SW480 (cell line): ENCODE measurements around the gene SPTLC2.
"Not testable (repeated sequence)": the region's sequence is repeated elsewhere in the genome, so short reads cannot be mapped to it uniquely, and the experiment has no call there.

Experiments used
- DNase-seq: peaks from one replicate; pipeline ENCODE4 v3.0.0-alpha.2; 2016; ENCODE audit warnings: low spot score

Gene SPTLC2

DNA sequence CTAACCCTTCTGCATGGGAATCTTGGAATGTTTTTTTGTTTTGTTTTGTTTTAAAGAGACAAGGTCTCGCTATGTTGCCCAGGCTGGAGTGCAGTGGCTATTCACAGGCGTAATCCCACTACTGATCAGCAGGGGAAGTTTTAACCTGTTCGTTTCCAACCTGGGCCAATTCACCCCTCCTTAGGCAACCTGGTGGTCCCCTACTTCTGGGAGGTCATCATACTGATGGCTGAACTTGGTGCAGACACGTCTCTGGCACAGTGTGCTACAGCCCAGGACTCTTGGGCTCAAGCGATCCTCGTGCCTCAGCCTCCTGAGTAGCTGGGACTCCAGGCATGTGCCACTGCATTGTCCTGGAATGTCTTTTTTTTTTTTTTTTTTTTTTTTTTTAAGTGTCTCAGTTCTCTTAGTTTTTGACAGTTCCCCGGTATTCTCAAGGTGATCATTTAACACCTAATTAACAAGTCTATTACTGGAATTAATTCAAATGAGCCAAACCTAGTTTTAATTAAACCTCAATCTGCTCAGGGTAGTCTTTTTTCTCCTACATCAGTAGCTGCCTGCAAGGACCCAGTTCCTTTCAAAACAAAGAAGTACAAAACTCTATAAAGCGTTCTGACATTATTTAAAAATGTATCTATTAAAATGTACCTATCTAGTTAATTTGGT is 68.8 kb downstream of the SPTLC2 start:
- no peak for DNase-seq

DNA sequence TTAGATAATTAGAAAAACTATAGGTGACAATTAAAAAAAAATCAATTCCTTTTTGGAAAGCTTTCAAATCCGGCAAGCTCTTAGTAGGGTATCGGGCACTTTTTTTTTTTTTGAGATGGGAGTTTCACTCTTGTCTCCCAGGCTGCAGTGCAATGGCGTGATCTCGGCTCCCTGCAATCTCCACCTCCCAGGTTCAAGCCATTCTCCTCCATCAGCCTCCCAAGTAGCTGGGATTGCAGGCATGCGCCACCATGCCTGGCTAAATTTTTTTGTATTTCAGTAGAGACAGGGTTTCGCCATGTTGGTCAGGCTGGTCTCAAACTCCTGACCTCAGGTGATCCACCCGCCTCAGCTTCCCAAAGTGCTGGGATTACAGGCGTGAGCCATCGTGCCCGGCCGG is 71.3 kb downstream of the SPTLC2 start:
- DNase-seq = not testable (repeated sequence)

DNA sequence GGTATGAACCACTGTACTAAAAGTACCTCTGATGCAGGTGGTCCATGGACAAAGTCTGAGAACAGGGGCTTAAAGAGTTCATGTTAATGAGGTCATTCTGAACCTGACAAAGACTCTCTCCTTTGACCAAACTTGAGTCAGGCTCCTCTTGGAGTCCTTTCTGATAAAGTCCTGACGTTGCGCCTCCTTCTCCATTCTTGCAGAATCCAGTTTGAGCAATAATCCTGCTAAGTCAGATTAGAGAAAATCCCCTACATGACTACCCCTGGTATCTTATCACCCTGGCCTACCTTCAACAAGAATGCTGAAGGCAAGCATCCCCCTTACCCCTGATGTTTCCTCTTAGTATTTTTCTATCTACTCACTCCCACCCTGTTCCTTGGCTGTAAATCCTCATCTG is 71.9 kb downstream of the SPTLC2 start:
- no peak for DNase-seq

DNA sequence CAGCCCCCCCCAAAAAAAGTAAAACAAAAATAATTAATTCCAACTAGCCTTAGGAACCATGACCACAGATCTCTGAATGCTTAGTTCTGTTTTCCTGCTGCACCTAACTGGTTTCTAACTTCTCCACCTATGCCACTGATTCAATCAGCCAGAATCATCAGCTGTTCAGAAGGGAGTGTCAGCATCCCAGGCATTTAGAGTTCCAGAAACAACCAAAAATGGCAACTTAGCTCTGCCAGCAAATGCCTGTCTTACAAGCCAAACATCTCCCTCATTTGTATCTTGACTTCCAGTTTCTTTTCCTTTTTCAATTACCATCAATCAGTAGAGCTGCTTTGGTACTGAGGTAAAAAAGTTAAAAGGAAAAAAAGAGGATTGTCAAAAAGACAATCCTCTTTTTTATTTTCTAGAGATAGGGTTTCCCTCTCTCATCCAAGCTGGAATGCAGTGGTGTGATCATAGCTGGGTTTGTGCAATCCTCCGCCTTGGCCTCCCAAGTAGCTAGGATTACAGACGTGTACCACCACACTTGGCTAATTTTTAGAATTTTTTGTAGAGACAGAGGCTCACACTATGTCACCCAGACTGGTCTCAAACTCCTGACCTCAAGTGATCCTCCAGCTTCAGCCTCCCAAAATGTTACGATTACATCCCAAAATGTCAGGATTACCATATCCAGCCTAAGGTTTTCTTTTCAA is 72.7 kb downstream of the SPTLC2 start:
- DNase-seq = no peak

DNA sequence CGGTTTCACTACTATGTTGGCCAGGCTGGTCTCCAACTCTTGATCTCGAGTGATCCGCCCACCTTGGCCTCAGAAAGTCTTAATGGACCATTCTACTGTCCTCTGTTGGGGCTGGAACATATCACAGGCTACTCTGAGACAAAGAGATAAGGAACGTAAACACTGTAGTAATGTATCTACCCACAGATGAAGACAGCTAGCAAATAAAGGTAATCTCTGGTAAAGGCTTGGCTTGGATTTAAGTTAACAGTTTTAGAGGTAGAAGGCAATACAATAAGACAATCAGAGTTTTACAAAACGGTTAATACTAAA is 73.2 kb downstream of the SPTLC2 start:
- no peak for DNase-seq

DNA sequence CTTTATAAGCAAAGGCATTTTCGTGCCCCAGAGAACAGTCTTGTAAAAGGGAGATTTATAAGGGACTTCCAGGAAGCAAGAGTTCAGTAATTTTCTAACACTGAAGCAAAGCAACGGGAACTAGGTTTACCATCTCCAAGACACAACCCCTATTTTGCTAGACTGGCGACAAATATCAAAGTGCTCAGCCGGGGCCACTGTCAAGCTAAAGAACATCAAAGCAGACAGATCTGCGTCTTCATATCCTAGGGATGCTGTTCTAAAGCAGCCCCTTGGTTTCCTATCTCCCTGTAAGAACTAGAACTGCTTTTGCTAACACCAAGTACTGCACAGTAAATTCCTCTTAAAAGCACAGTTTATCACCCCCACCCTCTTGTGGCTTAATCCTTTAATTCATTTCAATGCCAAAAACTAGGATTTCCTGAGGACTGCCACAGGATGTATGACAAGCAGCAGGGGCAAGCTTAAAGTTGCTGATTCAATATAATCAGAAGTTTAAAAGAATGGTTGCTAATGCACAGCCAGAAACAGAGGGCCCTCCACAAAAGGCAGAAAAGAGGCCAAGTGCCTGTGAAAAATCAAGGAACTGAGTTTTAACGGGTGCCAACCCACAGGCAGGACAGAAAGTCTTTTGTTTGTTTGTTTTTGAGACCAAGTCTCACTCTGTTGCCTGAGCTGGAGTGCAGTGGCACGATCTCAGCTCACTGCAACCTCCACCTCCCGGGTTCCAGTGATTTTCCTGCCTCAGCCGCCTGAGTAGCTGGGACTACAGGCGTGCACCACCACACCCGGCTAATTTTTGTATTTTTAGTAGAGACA is 73.8 kb downstream of the SPTLC2 start:
- no peak for DNase-seq

DNA sequence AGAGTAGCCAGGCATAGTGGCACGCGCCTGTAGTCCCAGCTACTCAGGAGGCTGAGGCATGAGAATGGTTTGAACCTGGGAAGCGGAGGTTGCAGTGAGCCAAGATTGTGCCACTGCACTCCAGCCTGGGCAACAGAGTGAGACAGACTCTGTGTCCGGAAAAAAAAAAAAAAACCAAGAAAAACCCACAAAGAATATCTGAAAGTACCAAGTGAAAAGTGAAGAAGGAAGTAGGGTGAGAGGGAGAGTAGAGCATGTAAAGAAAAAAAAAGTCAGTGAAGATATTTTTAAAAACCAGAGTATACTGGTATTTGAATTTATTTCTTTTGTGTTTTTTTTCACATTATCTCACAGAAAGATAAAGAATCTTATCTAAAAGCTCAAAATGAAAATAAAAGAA is 74.5 kb downstream of the SPTLC2 start:
- DNase-seq = no peak

DNA sequence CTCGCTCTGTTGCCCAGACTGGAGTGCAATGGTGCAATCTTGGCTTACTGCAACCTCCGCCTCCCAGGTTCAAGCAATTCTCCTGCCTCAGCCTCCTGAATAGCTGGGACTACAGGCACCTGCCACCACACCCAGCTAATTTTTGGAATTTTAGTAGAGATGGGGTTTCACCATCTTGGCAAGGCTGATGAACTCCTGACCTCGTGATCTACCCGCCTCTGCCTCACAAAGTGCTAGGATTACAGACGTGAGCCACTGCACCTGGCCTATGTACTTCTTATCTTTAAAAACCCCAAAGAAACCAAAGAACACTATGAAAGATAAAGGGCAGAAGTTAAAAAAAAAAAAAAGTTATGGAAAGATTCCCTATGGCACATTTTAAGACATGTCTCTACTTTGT is 79.5 kb downstream of the SPTLC2 start:
- DNase-seq = not testable (repeated sequence)

DNA sequence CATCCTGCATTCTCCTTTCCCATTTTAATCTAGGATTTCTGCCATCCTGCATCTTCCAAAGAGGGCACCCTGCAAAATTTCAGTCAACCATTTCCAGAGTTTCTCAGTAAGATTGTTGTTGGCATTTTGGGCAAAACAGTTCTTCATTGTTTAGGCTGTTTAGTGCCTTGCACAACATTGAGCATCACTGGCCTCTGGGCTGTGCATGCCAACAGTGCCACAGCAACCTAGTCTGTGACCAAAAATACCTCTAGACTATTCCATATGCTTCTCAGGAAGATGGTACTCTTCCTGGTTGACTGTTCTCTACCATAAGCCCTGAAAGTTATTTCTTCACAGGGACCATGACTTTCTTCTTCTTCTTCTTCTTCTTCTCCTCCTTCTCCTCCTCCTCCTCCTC is 85.4 kb downstream of the SPTLC2 start:
- no peak for DNase-seq

DNA sequence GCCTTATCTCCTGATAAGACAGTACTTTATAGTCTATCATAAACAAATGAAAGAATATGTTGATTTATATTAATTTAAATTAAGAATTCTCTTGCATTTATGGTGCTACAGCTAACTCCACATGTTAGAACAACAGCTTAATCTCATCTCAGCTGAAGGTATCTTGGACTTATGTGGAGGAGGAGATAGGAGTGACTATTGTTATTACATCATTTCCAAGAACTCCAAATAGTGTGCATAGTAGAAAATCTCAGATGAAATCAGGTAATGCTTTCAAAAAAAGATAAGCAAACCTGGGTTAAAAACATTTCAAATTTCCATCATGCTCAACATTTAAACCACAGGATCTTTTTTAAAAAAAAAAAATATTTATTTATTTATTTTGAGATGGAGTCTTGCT is 86.5 kb downstream of the SPTLC2 start:
- no peak for DNase-seq

DNA sequence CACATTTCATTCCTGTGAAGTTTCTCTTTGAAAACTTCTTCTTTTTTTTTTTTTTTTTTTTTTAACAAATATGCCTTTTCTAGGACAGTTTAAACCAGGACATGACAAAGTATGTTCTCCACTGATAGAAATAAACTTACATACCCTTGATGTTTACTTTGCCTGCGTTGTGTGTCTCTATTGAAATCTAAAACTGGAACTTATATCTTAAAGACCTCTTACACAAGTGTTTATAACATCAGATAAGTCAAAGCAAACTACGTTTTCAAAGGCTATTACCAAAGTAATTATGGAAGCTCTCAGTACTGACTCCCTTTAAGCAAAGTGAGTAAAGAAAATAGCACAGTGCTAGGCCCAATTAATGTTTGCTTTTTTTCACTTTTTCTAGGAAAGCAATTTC is 87.2 kb downstream of the SPTLC2 start:
- DNase-seq = no peak

DNA sequence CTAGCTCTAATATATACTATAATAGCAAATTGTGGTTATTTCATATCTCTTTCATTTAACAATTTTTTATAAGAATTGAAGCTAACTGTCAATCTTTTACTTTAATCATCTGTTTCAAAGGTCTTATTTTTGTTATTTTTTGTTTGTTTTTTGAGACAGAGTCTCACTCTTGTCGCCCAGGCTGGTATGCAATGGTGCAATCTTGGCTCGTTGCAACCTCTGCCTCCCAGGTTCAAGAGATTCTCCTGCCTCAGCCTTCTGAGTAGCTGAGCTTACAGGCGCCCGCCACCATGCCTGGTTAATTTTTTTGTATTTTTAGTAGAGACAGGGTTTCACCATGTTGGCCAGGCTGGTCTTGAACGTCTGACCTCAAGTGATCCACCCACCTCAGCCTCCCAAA is 87.7 kb downstream of the SPTLC2 start:
- DNase-seq = not testable (repeated sequence)

DNA sequence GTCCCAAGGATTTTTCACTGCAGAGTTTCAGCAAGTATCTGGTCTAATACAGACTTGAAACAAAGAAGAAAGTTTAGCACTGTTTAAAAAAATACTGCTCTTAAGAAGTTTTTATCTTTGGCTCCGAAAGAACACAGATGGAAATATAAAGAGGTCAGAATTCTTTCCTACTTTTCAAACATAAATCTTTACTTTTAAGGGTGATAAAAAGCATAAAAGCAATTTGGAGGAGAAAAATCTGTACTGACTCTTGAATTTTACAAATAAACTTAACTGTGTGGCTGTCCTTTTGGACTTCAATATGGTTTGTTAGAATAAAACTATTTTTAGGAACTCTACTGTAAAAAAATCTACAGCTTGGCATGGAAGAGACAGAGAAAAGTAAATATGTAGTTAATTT is 90.2 kb downstream of the SPTLC2 start:
- DNase-seq = no peak

DNA sequence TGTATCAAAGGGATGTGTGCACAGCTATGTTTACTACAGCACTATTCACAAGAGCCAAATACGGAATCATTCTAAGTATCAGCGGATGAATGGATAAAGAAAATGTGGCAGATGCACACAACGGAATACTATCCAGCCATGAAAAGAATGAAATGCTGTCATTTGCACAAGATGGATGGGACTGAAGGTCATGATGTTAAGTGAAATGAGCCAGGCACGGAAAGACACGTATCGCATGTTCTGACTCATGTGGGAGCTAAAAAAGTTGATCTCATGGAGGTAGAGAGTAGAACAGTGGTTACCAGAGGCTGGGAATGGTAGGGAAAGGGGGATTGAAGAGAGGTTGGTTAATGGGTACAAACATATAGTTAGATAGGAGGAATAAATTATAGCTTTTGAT is 91.9 kb downstream of the SPTLC2 start:
- DNase-seq = no peak

DNA sequence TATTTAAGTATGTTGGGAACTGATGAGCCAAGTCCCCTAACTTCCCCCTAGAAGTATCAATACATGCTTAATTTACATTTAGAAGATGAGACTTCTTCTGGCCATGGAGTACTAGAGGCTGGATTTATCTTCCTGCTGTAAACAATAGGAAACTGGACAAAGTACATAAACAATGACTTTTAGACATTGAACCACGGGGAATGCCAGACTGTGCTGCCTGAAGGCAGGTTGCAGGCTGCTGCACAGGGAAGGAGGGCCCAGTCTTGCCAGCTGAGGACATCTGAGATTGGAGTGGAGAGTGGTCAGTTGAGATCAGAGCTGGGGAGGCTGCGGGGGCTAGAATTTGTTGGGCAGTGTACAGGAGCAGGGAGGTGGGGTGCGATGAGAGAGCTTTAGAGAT is 93.3 kb downstream of the SPTLC2 start:
- DNase-seq = no peak

DNA sequence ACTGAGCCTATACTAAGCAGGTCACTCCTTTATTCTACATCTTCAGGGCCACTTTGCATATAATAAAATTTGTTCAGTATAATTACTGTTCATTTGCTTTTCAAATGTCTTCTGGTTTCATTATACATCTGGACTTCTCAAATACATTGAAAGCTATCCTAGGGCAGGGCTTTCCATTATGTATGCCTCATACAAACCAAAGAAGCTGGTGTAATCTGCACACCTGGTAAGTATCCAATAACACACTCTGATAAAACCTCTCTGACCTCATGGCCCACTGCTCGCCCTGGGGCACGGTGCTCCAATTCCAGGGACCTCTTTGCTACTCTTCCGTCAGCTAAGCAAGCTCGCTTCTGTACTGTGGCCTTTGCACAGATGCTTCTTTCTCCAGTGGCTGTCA is 95.9 kb downstream of the SPTLC2 start:
- no peak for DNase-seq

DNA sequence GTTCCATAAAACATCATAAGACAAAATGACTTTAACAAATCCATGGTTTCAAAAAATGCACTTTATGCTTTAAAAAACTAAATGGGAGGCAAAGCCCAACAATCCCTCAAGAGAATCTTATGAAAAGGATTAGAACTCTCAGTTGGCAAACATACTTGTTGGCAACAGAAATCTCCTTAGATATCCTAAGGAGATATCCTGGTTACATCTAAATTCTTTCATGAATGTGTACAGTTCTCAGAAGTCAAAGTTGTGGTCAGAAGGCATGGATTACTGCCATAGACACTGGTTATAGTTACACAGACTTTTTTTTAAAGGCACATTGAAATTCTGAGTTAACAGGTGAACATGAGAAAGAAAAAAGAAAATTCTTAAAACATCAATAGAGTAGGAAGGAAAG is 100.3 kb downstream of the SPTLC2 start:
- DNase-seq = no peak

DNA sequence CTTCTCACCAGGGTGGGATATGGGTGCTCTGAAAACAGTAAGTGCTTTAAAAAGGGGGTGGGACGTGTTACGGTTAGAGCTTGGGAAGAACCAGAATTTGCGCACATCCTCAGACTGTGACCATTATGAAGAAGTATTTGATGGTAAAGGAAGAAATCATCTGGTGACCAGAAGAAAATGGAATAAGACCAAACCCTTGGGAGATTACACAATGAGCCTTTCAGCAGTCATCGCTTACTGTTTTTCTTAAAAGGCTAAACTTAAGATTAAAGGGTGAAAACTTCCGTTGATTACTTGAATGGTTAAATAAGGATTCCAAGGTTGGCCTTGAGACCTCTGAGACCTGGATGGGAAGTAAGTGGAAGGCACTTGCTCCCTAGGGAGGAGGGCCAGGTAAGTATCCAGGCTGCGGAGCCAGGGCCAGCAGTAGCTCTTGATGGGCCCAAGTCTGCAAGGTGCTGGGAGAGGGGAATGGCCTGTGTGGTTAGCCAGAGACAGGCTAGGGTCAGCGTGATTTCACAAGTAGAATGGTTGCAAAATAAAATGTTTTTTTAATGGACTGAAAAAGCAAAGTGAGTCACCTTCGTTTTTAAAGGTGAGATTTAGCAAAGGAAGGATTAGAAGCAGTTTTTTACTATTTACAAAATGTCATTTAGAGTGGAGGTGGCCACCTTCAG is 104.8 kb downstream of the SPTLC2 start:
- DNase-seq = no peak

DNA sequence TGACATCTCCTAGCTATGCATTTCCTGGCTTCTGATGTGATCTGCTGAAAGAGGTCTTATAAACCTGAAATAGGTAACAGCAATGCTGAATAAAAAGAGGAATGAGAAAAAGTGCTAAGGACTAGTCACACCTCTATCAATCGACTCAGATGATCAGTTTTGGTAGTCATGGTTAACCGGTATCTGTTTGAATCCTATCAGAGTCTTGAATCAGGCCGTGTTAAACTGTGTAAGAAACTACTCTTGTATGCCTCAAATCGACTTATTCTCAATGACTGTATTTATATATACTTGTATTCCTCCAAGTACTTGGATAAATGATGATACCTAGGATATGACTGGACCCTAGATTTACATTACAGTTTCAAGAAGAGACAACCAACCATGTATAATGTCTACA is 107.1 kb downstream of the SPTLC2 start:
- DNase-seq = no peak

DNA sequence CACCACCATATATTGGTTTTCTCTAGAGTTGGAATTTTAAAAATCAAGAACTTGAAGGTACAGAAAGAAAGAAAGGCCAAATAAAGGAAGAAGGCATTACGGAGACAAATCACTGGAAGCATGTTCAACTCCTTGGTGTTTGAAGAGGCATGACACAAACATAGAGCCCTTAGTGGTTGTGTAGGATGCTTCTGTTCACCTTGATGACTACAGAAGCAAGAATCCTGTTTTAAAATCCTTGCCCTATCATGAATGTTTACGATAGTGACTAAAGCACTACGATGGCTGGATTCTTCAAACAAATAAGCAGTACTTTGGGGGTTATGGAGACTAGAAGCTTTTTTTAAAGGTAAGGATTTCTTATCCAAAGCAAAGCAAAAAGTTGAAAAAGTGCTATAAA is 107.6 kb downstream of the SPTLC2 start:
- no peak for DNase-seq

DNA sequence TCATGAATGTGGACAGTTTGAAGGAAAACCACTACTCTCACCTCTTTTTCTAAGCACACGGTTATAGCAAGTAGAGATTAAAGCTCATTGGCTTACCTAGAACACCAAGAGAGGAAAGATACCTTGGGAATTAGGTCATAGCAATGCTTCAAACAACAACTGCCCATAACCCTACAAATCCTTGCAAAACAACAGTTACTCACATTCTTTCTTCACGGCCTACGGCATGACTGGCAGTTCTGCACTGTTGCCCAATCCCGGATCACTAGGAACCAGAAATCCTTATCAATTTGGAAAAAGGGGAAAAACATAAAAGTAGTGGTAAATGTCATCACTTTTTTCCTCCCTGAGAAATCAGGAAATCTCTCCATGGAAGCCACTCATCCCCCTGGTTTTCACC is 108.2 kb downstream of the SPTLC2 start:
- DNase-seq = no peak

DNA sequence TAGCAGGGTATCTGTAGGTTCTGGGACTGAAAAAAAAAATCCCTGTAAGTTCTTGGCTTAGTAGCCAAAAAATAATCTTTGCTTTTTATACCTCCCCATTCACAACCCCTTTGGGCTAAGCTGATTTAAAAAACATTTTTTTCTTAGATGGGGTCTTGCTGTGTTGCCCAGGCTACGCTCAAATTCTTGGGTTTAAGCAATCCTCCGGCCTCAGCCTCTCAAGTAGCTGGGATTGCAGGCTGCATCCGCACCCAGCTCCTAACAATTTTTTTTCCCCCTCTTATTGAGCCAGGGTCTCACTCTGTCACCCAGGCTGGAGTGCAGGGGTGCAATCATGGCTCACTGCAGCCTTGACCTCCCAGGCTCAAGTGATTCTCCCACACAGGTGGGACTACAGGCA is 108.7 kb downstream of the SPTLC2 start:
- no peak for DNase-seq

DNA sequence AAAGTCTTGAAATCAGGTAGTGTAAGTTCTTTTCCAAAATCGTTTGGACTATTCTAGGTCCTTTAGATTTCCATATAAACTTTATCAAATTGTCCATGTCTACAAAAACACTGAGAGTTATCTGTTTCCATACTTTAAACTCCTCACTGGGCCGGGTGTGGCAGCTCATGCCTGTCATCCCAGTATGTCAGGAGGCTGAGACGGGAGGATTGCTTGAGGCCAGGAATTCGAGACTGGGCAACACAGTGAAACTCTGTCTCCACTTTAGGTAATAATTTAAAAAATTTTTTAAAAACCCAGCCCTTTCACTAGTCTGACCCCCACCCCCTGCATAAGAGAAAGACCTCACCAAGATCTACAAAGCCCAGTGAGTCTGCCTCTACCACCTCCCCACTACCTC is 111.4 kb downstream of the SPTLC2 start:
- DNase-seq = no peak
